Large intestine (tissue), 1 donor: ENCODE data around the gene ZNF354B. TPM values are rescaled to one million over a fixed set of nuclear protein-coding genes. Genes with fewer than 3 reads are reported as not detected.

Experiments used
- polyA plus RNA-seq: library from polyadenylated mRNA; unstranded; fragments of 120-200 nt; gene quantifications from one replicate; pipeline ENCODE4 v1.2.1, GENCODE V29; 2013

The ZNF354B gene
- polyA plus RNA-seq, 1 donor = 31.0 TPM

Other genes with a start within 250 kb of the ZNF354B start
- gene CLK4, start 232.9 kb upstream of the ZNF354B start, polyA plus RNA-seq = 45.5 TPM
- 11.9 TPM for gene ZNF354A, start 129.3 kb upstream of the ZNF354B start, polyA plus RNA-seq
- 2.5 TPM for gene ZFP2, start 36.0 kb downstream of the ZNF354B start, polyA plus RNA-seq
- 2.9 TPM for gene ZNF454, start 81.2 kb downstream of the ZNF354B start, polyA plus RNA-seq
- 0.70 TPM for gene GRM6, start 135.4 kb downstream of the ZNF354B start, polyA plus RNA-seq
- gene ZNF879, start 163.9 kb downstream of the ZNF354B start, polyA plus RNA-seq = 3.8 TPM
- gene ZNF354C, start 200.4 kb downstream of the ZNF354B start, polyA plus RNA-seq = 6.0 TPM